PFSK-1 (cell line): Measurements from ENCODE around the gene TSPAN14.

Experiments
- FOXP2 ChIP-seq: optimal IDR thresholded peaks from 2 replicates; pipeline ENCODE3; 2011; ENCODE audit warnings: borderline replicate concordance, control low read depth, inconsistent platforms; ENCODE audit not compliant: insufficient read depth; ENCODE audit errors: extremely low read length, extremely low read depth
- POLR2AphosphoS5 ChIP-seq: IDR thresholded peaks from 2 replicates; pipeline ENCODE4 v1.6.1; 2012; ENCODE audit warnings: low read depth, mild to moderate bottlenecking, control low read depth, low read length, moderate library complexity
- REST ChIP-seq, 2 experiments: IDR thresholded peaks; 2 replicates each; pipeline versions ENCODE4 v1.6.1 to v1.8.0; 2011 to 2012; ENCODE audit warnings: low read depth in 2 of 2, low read length in 2 of 2, control low read depth in 1 of 2, inconsistent platforms in 1 of 2, mild to moderate bottlenecking in 1 of 2, moderate library complexity in 1 of 2; ENCODE audit not compliant: insufficient read depth in 1 of 2
- SIN3A ChIP-seq: IDR thresholded peaks from 2 replicates; pipeline ENCODE4 v1.6.1; 2012; ENCODE audit warnings: mild to moderate bottlenecking, low read length, moderate library complexity, borderline replicate concordance; ENCODE audit not compliant: insufficient read depth
- TAF1 ChIP-seq: IDR thresholded peaks from 2 replicates; pipeline ENCODE4 v1.6.1; 2012; ENCODE audit warnings: low read length, control low read depth, borderline replicate concordance; ENCODE audit not compliant: insufficient read depth

The TSPAN14 gene

GRCh38 chr10:80459047-80459865, 5.1 kb downstream of the TSPAN14 start:
- TF ChIP-seq POLR2AphosphoS5 (no peak), TAF1 (no peak), FOXP2 (no peak), REST (IDR thresholded peaks at IDR 0.05; ENCODE audit: insufficient read depth in 1 of 2, low read depth in 2 of 2, low read length in 2 of 2) (no peak), SIN3A (no peak)

GRCh38 chr10:80460399-80461207, 6.5 kb downstream of the TSPAN14 start:
- TF ChIP-seq SIN3A (no peak), POLR2AphosphoS5 (no peak), FOXP2 (no peak), REST (IDR thresholded peaks at IDR 0.05; ENCODE audit: insufficient read depth in 1 of 2, low read depth in 2 of 2, low read length in 2 of 2) (no peak), TAF1 (no peak)

GRCh38 chr10:80461208-80462183, 7.4 kb downstream of the TSPAN14 start:
- TF ChIP-seq TAF1 (no peak), SIN3A (no peak), REST (IDR thresholded peaks at IDR 0.05; ENCODE audit: insufficient read depth in 1 of 2, low read depth in 2 of 2, low read length in 2 of 2) (no peak), FOXP2 (no peak), POLR2AphosphoS5 (no peak)

- TF ChIP-seq POLR2AphosphoS5: no peak
- TF ChIP-seq TAF1: no peak
- no peak for TF ChIP-seq SIN3A
Observed at GRCh38 chr10:80462299-80462980, 8.3 kb downstream of the TSPAN14 start.
